Measurements from ENCODE around the gene GJB1.
A peak's percentile ranks its signal among the peaks of the same experiment; 100 is the strongest.

Gene GJB1

GRCh38 chrX:71215338-71215912 lies 7.6 kb upstream of the GJB1 start:
- no peak for DNase-seq

GRCh38 chrX:71216485-71216884 lies 6.5 kb upstream of the GJB1 start:
- no peak for DNase-seq

GRCh38 chrX:71217298-71217697 lies 5.7 kb upstream of the GJB1 start:
- DNase-seq = no peak

GRCh38 chrX:71221145-71221544 lies 1.9 kb upstream of the GJB1 start:
- DNase-seq = no peak

GRCh38 chrX:71224098-71224708 lies 1.2 kb downstream of the GJB1 start:
- no peak for DNase-seq

- no peak for DNase-seq
Observed at GRCh38 chrX:71225009-71225408, 2.0 kb downstream of the GJB1 start.

GRCh38 chrX:71225676-71226075 lies 2.7 kb downstream of the GJB1 start:
- DNase-seq = no peak

- DNase-seq = peak; percentile 13
Observed at GRCh38 chrX:71227370-71228062, 4.5 kb downstream of the GJB1 start.

GRCh38 chrX:71228063-71228642 lies 5.1 kb downstream of the GJB1 start:
- DNase-seq = peak; percentile 33

- no peak for DNase-seq
Observed at GRCh38 chrX:71235482-71235881, 12.5 kb downstream of the GJB1 start.

- no peak for DNase-seq
Observed at GRCh38 chrX:71236836-71237235, 13.8 kb downstream of the GJB1 start.

GRCh38 chrX:71239781-71240180 lies 16.8 kb downstream of the GJB1 start:
- DNase-seq = no peak

GRCh38 chrX:71241301-71241700 lies 18.3 kb downstream of the GJB1 start:
- DNase-seq = no peak

- no peak for DNase-seq
Observed at GRCh38 chrX:71244359-71245128, 21.5 kb downstream of the GJB1 start.

- no peak for DNase-seq
Observed at GRCh38 chrX:71245159-71245558, 22.1 kb downstream of the GJB1 start.

GRCh38 chrX:71250841-71251240 lies 27.8 kb downstream of the GJB1 start:
- DNase-seq = no peak

- DNase-seq = peak; percentile 31
Observed at GRCh38 chrX:71251466-71251973, 28.5 kb downstream of the GJB1 start.

- DNase-seq = no peak
Observed at GRCh38 chrX:71252221-71252620, 29.2 kb downstream of the GJB1 start.

- DNase-seq = peak; percentile 78
Observed at GRCh38 chrX:71253253-71254091, 30.4 kb downstream of the GJB1 start.

GRCh38 chrX:71254092-71254963 lies 31.3 kb downstream of the GJB1 start, which contains the start of gene ZMYM3:
TSS of gene ZMYM3 (minus strand) at chrX:71254140. CDS start at chrX:71253255, 885 bp downstream.
- DNase-seq = peak; percentile 93

GRCh38 chrX:71256051-71256450 lies 33.0 kb downstream of the GJB1 start:
- no peak for DNase-seq
